ENCODE data around the gene MDFIC.

Gene MDFIC

GRCh38 chr7:114997487-114998404, 75.9 kb downstream of the MDFIC start:
- no peak for DNase-seq (ENCODE audit: low spot score)

- no peak for DNase-seq (ENCODE audit: low spot score)
Observed at GRCh38 chr7:115004121-115004520, 82.2 kb downstream of the MDFIC start.

- no peak for DNase-seq (ENCODE audit: low spot score)
Observed at GRCh38 chr7:115005251-115005650, 83.4 kb downstream of the MDFIC start.

- DNase-seq (ENCODE audit: low spot score), result no peak
Observed at GRCh38 chr7:115005953-115006352, 84.1 kb downstream of the MDFIC start.

GRCh38 chr7:115007751-115008150, 85.9 kb downstream of the MDFIC start:
- DNase-seq (ENCODE audit: low spot score), result no peak

- DNase-seq (ENCODE audit: low spot score), result no peak
Observed at GRCh38 chr7:115008465-115009114, 86.7 kb downstream of the MDFIC start.

- DNase-seq (ENCODE audit: low spot score), result no peak
Observed at GRCh38 chr7:115009139-115009538, 87.2 kb downstream of the MDFIC start.

- no peak for DNase-seq (ENCODE audit: low spot score)
Observed at GRCh38 chr7:115009736-115010440, 88.0 kb downstream of the MDFIC start.

- no peak for DNase-seq (ENCODE audit: low spot score)
Observed at GRCh38 chr7:115010441-115010820, 88.5 kb downstream of the MDFIC start.

- DNase-seq (ENCODE audit: low spot score), result no peak
Observed at GRCh38 chr7:115013886-115014285, 92.0 kb downstream of the MDFIC start.

- DNase-seq (ENCODE audit: low spot score), result no peak
Observed at GRCh38 chr7:115014794-115015193, 92.9 kb downstream of the MDFIC start.

- no peak for DNase-seq (ENCODE audit: low spot score)
Observed at GRCh38 chr7:115015619-115016018, 93.7 kb downstream of the MDFIC start.

- DNase-seq (ENCODE audit: low spot score), result no peak
Observed at GRCh38 chr7:115019882-115020605, 98.2 kb downstream of the MDFIC start.

- no peak for DNase-seq (ENCODE audit: low spot score)
Observed at GRCh38 chr7:115023219-115023618, 101.3 kb downstream of the MDFIC start.

GRCh38 chr7:115024276-115024675, 102.4 kb downstream of the MDFIC start:
- DNase-seq (ENCODE audit: low spot score), result no peak

- no peak for DNase-seq (ENCODE audit: low spot score)
Observed at GRCh38 chr7:115032715-115033703, 111.1 kb downstream of the MDFIC start.

GRCh38 chr7:115033917-115034459, 112.1 kb downstream of the MDFIC start:
- DNase-seq (ENCODE audit: low spot score), result no peak

- DNase-seq (ENCODE audit: low spot score), result peak; percentile 7
Observed at GRCh38 chr7:115034515-115034914, 112.6 kb downstream of the MDFIC start.

GRCh38 chr7:115037128-115037802, 115.4 kb downstream of the MDFIC start:
- DNase-seq (ENCODE audit: low spot score), result no peak

- DNase-seq (ENCODE audit: low spot score), result no peak
Observed at GRCh38 chr7:115038158-115038557, 116.3 kb downstream of the MDFIC start.
